ENCODE data around the gene CRELD1.

CRELD1 gene

GRCh38 chr3:9906480-9906879 is 27.2 kb upstream of the CRELD1 start:
- no peak for DNase-seq

GRCh38 chr3:9908286-9908685 is 25.3 kb upstream of the CRELD1 start:
- DNase-seq = no peak

- DNase-seq = no peak
These were observed 24.2 kb upstream of the CRELD1 start for GRCh38 chr3:9909221-9910013.

GRCh38 chr3:9911863-9912262 is 21.8 kb upstream of the CRELD1 start:
- DNase-seq = no peak

DNA sequence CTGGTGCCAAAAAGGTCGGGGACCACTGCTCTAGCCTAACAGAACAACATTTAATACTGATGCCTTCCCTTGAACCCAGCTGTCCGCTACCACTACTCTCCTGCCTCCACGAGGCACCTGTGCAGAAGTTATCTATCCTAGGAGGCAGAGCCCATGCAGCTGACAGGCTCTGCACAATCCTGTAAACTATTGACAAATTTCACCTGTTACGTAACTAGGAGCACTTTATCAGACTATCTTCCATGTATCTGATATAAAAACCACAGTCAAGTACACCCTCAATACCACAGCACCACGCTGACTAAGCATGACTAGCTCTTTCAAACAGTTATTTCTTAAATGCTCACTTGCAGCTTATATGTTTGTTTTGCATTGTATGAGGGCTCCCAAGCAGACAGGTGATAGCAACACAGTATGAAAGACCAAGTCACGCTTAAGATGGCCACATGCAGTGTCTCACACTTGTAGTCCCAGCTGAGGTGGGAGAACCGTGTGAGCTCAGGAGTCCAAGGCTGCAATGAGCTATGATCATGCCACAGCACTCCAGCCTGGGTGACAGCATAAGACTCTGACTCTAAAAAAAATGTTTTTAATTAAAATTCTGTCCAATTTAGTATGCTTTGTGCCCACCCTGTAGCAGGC is 21.2 kb upstream of the CRELD1 start:
- DNase-seq = peak; percentile 27

DNA sequence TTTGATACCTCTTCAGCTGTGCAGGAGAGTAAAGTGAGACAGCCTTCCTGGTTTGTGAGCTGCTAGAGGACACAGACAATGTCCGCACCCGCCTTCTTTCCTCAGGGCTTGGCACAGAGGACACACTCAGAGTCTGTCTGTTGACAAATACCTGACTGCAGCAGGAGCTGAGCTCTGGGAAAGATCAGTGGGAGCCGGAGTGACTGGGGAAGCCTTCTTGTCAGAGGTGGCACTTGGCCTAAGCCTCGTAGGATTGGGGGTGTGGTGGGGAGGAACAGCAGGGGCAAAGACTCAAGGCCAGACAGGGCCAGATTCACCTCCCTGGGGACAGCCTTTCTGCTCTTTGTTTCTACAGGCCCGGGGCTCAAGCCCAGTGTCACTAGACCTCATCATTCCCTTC is 20.0 kb upstream of the CRELD1 start:
- no peak for DNase-seq

GRCh38 chr3:9914011-9914410 is 19.6 kb upstream of the CRELD1 start:
- no peak for DNase-seq

DNA sequence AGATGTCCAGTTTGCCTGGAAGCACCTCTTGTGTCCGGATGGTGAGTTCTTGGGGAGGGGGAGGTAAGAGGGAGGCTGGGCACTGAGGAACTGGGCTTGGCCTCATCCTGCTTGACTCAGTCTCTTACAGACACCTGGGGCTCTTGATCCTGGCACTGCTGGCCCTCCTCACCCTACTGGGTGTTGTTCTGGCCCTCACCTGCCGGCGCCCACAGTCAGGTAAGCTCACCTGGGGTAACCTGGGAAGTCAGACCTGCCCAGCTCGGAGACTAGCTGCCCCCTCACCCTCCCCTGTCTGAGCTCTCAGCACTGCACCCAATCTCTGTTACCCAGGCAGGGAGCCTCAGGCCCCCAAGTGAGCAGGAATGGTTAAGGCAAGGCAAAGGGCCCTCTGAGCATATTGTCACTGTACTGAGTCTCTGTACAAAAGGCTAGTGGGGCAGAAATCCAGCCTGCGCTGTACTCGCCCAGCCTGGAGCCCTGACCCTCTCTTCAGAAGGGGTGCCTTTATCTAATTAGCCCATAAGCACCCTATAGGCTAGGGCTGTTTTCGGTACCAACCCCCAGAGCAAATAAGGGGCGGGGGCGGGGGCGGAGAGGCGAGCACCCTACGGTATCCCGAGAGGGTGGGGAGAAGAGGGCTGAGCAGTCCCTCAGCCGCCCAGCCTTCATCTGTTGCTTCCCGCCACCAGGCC is 18.9 kb upstream of the CRELD1 start:
- no peak for DNase-seq

DNA sequence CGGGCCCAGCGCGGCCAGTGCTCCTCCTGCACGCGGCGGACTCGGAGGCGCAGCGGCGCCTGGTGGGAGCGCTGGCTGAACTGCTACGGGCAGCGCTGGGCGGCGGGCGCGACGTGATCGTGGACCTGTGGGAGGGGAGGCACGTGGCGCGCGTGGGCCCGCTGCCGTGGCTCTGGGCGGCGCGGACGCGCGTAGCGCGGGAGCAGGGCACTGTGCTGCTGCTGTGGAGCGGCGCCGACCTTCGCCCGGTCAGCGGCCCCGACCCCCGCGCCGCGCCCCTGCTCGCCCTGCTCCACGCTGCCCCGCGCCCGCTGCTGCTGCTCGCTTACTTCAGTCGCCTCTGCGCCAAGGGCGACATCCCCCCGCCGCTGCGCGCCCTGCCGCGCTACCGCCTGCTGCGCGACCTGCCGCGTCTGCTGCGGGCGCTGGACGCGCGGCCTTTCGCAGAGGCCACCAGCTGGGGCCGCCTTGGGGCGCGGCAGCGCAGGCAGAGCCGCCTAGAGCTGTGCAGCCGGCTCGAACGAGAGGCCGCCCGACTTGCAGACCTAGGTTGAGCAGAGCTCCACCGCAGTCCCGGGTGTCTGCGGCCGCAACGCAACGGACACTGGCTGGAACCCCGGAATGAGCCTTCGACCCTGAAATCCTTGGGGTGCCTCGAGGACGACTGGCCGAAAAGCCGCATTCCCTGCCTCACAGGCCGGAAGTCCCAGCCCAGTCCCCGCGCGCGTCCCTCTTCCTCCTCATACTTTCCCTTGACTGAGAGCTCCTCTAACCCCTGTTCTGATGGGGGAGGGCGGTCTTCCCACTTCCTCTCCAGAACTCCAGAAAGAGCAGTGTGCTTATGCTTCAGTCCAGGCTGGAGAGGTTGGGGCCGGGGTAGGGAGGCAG is 18.1 kb upstream of the CRELD1 start:
- no peak for DNase-seq

- no peak for DNase-seq
These were observed 17.3 kb upstream of the CRELD1 start for GRCh38 chr3:9916346-9916733.

DNA sequence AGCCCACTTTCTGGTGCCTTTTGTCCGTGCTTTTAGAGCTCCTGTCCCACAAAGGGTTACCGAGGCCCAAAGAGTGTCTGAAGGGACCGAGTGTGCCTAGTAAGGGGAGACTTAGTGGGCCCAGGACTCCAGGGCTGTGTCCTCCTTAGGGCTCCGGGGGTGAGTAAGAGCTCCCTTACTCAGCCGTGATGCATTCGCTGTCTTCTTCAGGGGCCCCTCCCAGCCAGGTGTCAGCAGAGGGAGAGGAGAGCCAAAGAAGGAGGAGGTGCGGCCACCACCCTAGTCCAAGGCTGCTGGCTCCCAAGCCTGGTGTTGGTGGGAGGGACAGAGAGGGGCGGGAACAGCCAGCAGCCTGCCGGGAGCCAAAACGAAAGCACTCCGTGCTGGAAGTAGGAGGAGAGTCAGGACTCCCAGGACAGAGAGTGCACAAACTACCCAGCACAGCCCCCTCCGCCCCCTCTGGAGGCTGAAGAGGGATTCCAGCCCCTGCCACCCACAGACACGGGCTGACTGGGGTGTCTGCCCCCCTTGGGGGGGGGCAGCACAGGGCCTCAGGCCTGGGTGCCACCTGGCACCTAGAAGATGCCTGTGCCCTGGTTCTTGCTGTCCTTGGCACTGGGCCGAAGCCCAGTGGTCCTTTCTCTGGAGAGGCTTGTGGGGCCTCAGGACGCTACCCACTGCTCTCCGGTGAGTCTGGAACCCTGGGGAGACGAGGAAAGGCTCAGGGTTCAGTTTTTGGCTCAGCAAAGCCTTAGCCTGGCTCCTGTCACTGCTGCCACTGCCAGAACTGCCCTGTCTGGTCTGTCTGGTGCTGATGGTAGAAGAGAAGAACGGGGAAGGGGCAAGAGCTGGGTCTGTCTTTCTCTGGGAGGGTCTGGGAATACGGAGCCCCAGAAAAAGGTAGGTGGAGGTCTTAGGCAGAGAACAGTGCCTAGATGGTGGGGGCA is 16.6 kb upstream of the CRELD1 start, which contains the start of gene IL17RC:
Gene IL17RC, plus strand, starts transcription at position 365 of the 947 bp plus-strand sequence. Its CDS starts 218 bp downstream, at position 583.
- peak; percentile 80 for DNase-seq

DNA sequence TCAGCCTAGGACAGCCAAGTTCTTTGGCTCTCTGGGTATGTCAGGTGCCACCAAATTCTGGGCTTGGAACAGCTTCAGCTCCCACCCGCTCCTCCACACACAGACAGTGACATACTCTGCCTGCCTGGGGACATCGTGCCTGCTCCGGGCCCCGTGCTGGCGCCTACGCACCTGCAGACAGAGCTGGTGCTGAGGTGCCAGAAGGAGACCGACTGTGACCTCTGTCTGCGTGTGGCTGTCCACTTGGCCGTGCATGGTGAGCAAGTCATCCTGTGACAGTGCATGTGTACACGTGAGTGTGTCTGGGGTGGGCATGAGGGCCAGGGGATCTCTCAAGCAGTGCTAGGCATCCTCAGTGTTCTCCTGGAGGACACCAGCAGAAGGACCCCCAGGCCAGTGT is 15.8 kb upstream of the CRELD1 start:
- DNase-seq = no peak

DNA sequence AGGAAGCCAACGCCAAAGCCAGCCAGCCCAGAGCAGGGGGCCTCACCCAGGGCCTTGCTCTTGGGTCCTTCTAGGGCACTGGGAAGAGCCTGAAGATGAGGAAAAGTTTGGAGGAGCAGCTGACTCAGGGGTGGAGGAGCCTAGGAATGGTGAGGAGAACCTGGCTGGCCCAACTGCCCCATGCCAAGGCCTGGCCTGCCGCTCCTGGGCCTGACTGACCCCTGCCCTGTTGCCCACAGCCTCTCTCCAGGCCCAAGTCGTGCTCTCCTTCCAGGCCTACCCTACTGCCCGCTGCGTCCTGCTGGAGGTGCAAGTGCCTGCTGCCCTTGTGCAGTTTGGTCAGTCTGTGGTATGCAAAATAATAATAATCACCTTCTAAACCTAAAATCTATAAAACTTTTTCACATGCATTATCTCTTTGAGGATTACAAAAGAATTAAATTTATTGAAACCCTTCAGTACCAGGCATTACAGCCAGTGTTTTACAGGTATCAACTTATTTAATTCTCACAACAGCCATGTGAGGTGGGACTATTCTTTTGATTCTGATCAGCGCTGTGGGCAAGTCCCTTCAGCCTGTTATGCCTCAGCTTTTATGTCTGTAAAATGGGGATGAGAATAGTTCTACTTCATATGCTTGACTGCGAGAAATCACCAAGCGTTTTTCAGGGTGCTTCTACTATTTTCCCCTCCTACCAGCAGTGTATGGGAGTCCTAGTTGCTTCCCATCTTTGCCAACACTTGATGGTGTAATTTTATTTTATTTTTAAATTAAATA is 15.2 kb upstream of the CRELD1 start:
- no peak for DNase-seq

DNA sequence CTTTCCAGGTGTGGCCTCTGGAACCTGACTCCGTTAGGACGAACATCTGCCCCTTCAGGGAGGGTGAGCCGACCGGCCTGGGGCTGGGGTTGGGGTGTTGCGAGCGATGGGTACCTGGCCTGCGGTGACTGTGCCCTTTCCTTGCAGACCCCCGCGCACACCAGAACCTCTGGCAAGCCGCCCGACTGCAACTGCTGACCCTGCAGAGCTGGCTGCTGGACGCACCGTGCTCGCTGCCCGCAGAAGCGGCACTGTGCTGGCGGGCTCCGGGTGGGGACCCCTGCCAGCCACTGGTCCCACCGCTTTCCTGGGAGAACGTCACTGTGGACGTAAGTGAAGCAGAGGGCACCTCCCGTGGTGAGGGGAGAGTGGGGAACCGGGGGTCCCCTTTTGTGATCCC is 5.5 kb upstream of the CRELD1 start:
- DNase-seq = no peak

GRCh38 chr3:9930804-9931418 is 2.7 kb upstream of the CRELD1 start:
- DNase-seq = no peak

DNA sequence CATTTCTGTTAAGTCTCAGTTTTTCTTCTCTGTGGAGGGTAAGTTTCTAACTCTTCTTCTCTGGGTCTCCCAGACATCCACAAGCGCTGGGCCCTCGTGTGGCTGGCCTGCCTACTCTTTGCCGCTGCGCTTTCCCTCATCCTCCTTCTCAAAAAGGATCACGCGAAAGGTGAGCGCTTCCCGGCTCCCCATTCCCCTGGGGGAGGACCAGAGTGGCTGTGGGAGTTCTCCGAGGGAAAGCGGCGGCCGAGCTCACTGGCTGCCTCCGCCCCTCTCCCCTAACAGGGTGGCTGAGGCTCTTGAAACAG is 1.1 kb upstream of the CRELD1 start:
- no peak for DNase-seq

- peak; percentile 79 for DNase-seq
These were observed 632 bp upstream of the CRELD1 start for GRCh38 chr3:9932843-9933560.

DNA sequence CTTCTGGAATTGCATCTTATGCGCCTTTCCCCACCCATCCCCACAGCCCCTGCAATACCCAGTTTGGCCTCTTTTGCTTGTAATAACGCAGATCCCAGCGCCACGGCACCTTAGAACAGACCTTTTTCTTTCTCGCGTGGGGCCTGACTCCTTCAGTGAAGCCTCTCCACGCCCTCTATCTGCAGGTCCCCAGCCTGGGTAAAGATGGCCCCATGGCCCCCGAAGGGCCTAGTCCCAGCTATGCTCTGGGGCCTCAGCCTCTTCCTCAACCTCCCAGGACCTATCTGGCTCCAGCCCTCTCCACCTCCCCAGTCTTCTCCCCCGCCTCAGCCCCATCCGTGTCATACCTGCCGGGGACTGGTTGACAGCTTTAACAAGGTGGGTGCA is 594 bp downstream of the CRELD1 start:
- DNase-seq = no peak

DNA sequence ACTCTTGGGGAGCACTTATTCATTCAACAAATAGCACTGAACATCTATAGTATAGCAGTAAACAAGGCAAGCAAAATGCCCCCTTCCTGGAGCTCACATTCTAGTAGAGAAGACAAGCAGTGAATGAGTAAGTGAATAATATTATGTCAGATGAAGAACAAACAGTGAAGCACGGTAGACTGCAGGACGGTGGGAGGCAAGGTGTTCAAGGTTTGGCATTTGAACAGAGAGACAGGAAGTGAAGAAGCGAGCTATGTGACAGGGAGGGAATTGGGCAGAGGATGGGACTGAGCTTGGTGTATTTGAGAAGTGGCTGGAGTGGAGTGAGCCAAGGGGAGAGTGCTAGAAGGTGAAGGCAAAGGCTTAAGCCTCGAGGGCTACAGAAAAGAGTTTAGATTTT is 1.4 kb downstream of the CRELD1 start:
- DNase-seq = no peak

- no peak for DNase-seq
These were observed 2.4 kb downstream of the CRELD1 start for GRCh38 chr3:9935966-9936510.
